Testis (tissue), 3 donors: ENCODE measurements around the gene SHROOM2. TPM values are rescaled to one million over a fixed set of nuclear protein-coding genes. Genes with fewer than 3 reads are reported as not detected.

Experiments used
- DNase-seq: peaks from one replicate; pipeline ENCODE4 v3.0.0-alpha.2; 2019
- H3K27ac ChIP-seq, 2 donors: fragments of 200-600 bp; sonication (generic); one replicate each; pipeline ENCODE4 v1.5.1; 2019
- H3K27me3 ChIP-seq: fragments of 200-600 bp; sonication (generic); one replicate; pipeline ENCODE4 v1.5.1; 2019
- H3K36me3 ChIP-seq: fragments of 200-600 bp; sonication (generic); one replicate; pipeline ENCODE4 v1.5.1; 2017; ENCODE audit warnings: low read depth; ENCODE audit errors: missing control alignments
- H3K4me1 ChIP-seq: fragments of 200-600 bp; sonication (generic); one replicate; pipeline ENCODE4 v1.5.1; 2019
- H3K4me3 ChIP-seq, 2 donors: fragments of 200-600 bp; sonication (generic); one replicate each; pipeline ENCODE4 v1.5.1; 2017 to 2019
- H3K9me3 ChIP-seq: fragments of 200-600 bp; sonication (generic); one replicate; pipeline ENCODE4 v1.5.1; 2017
- POLR2A ChIP-seq: fragments of 450-650 bp; IDR thresholded peaks from one replicate; pipeline ENCODE4 v1.6.1; 2017; ENCODE audit warnings: antibody characterized with exemption, mild to moderate bottlenecking, moderate library complexity
- WGBS, 2 donors: methylation state at CpG; one replicate each; pipeline ENCODE4 v1.1.5; 2018; 5-methylcytosine and 5-hydroxymethylcytosine counted together
- intact Hi-C: fragments of 100-400 bp; cut with DNase I; formaldehyde crosslinking; loops from one replicate; pipeline ENCODE4 v1.15.1; 2023; ENCODE audit warnings: low total_unique reads
- polyA plus RNA-seq: library from polyadenylated mRNA; stranded (reverse); fragments of 350-450 nt; fragmentation: Illumina TruSeq; extraction: RNeasy Lipid Tissue Mini Kit (QIAGEN cat#74804); gene quantifications from one replicate; pipeline ENCODE4 v1.2.3, GENCODE V29; 2014; ENCODE audit warnings: low read depth, low replicate concordance; ENCODE audit not compliant: insufficient read depth
- total RNA-seq, 2 donors: library from RNA; depleted of rRNA; stranded (reverse); fragments of >200 nt; gene quantifications; one replicate each; pipeline ENCODE4 v1.2.3, GENCODE V29; 2016
- TF ChIP-seq, protein P1 (sequence below), 3 experiments: fragments of 450-650 bp in 2 of 3; fragments of 200-600 bp in 1 of 3; sonication (generic) in 1 of 3; IDR thresholded peaks; one replicate each; pipeline ENCODE4 v1.5.1; 2016 to 2019; ENCODE audit warnings: antibody characterized with exemption in 3 of 3, mild to moderate bottlenecking in 2 of 3, moderate library complexity in 1 of 3

Gene SHROOM2
- total and polyA plus RNA-seq, 3 donors from 2014 or later = 8.2 to 46.0 (median 22.1) TPM

DNA sequence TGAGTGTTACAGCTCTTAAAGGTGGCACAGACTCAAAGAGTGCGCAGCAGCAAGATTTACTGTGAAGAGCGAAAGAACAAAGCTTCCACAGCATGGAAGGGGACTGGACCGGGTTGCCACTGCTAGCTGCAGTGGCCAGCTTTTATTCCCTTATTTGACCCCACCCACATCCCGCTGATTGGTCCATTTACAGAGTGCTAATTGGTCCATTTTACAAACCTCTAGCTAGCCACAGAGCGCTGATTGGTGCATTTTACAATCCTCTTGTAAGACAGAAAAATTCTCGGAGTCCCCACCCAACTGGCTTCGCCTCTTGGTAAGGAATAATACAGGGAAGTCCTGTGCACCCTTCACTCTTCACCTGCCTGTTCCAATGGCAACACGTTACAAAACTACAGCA, 1.9 kb upstream of the SHROOM2 start:
- WGBS, 2 donors = 66 to 73% methylated on average over 4 to 6 of the region's 8 CpGs
- no peaks in the 10 kb centered on the region for H3K27me3 ChIP-seq
- H3K4me1 ChIP-seq = no peaks in the 10 kb centered on the region
- no peaks in the 10 kb centered on the region for H3K9me3 ChIP-seq
- H3K4me3 ChIP-seq = no peak overlapping the region
- H3K27ac ChIP-seq = no peak overlapping the region
- H3K36me3 ChIP-seq = no peaks in the 10 kb centered on the region
- DNase-seq = peak; percentile 15
- intact Hi-C loops = no loop called here
- TF ChIP-seq POLR2A = no peak
- TF ChIP-seq, protein P1, sequence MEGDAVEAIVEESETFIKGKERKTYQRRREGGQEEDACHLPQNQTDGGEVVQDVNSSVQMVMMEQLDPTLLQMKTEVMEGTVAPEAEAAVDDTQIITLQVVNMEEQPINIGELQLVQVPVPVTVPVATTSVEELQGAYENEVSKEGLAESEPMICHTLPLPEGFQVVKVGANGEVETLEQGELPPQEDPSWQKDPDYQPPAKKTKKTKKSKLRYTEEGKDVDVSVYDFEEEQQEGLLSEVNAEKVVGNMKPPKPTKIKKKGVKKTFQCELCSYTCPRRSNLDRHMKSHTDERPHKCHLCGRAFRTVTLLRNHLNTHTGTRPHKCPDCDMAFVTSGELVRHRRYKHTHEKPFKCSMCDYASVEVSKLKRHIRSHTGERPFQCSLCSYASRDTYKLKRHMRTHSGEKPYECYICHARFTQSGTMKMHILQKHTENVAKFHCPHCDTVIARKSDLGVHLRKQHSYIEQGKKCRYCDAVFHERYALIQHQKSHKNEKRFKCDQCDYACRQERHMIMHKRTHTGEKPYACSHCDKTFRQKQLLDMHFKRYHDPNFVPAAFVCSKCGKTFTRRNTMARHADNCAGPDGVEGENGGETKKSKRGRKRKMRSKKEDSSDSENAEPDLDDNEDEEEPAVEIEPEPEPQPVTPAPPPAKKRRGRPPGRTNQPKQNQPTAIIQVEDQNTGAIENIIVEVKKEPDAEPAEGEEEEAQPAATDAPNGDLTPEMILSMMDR (IDR thresholded peaks at IDR 0.05) = no peak

DNA sequence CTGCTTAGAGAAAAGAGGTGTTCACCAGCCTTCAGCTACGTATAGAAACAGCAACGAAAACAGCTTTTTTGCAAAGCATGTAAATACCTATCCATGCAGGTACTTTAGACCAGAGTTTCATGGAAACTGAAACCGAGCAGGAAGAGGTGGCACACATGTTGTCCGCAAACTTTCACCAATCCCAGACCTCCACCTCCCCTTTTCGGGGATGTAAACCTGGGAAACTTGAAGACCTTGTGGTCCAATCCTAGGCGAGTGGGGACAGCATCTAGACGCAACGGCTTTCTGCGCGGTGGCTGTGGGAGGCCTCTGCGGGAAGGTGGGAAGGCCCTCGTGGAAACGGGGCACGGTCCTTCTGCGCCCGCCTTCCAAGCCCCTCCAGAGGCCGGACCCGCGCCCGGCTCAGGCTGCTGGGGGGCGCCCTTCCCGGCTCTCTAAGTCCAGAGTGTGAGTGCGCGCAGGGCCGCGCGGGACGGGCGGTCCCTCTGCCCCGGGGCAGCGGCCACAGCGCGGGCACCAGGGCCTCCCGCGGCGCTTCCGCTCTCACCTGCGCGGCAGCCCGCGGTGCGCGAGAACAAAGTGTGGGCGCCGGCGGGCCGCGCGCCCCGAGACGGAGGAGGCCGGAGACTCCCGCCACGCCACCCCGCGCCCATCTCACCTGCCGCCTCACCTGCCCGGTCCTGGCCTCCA, 830 bp upstream of the SHROOM2 start:
- intact Hi-C loops = no loop called here
- Histone ChIP-seq H3K9me3 (no peaks in the 10 kb centered on the region), H3K36me3 (no peaks in the 10 kb centered on the region), H3K4me3 (peak overlapping the region; percentile 5 to 46), H3K27ac (no peak overlapping the region), H3K27me3 (no peaks in the 10 kb centered on the region), H3K4me1 (no peaks in the 10 kb centered on the region)
- no peak for TF ChIP-seq POLR2A
- TF ChIP-seq, protein P1 (IDR thresholded peaks at IDR 0.05) = no peak
- 35% methylated on average over 12 of the region's 58 CpGs; no CpG with 5 or more reads in 1 of the 2 donors for WGBS, 2 donors
- no peak for DNase-seq

DNA sequence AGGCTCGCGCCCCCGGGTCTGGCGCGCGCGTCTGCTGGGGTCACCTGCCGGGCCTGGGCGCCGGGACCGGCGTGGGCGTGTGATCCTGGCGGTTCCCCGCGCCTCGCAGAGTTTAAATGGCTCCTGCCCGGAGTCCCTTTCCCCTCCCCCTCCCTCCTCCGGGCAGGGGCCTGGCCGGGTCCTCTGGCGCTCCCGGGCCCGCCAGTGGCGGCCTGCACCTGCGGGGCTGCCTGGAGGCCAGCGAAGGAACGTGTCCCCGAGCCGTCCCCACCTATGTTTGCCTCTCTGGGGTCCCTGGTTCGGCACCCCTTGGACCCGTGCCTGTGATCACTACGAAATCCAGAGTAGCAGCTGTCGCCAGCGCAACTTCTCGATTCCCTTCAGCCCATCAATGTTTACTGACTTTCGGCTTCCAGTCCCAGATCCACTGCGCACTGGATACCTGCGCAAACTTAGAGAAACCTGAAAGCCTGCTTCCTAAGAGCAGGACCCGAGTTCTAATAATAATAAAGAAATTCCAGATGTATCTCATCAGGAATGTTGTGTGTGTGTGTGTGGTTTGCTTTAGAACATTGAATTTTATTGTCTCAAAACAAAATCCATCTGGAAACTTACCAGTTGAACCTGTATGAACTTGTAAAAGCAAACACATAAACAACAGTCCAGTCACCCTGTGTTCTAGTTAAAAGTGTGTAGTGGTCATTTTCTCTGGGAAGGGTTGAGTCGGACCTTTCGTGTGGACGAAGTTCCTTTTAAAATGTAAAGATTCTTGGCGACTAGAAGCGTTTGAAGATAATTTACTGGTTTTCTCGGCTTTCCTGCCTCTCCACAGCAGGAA, 788 bp downstream of the SHROOM2 start:
- no peaks in the 10 kb centered on the region for H3K9me3 ChIP-seq
- intact Hi-C loops = no loop called here
- TF ChIP-seq, protein P1 (IDR thresholded peaks at IDR 0.05) = no peak
- no peak for TF ChIP-seq POLR2A
- WGBS, 2 donors = 2 to 16% methylated on average over 10 of the region's 45 CpGs
- peak; percentile 20 for DNase-seq
- no peaks in the 10 kb centered on the region for H3K27me3 ChIP-seq
- peak overlapping the region; percentile 46 to 59 for H3K4me3 ChIP-seq
- no peak overlapping the region for H3K27ac ChIP-seq
- H3K36me3 ChIP-seq = no peaks in the 10 kb centered on the region
- H3K4me1 ChIP-seq = no peaks in the 10 kb centered on the region

DNA sequence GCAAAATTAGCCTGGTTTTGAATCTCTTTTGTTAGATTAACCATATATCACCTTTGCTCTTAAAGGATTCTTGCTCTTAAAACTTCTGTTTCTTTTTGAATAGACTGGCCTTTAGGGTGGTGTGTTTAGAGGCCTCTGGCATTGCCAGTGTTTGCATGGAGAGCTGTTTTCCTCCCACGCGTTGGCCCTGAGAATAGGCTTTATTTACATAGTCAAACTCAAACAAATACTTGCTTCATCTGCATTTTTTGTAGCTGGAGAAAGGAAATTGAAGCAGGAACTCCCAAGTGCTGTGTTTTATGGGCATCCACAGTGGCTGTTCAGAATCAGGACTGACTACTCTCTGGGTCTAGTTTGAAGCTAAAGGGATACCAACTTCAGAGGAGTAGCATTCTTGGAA, 2.7 kb downstream of the SHROOM2 start:
- 23 to 38% methylated on average over 2 of the region's 2 CpGs for WGBS, 2 donors
- H3K4me1 ChIP-seq = no peaks in the 10 kb centered on the region
- intact Hi-C loops = no loop called here
- TF ChIP-seq POLR2A = no peak
- TF ChIP-seq, protein P1 (IDR thresholded peaks at IDR 0.05) = no peak
- DNase-seq = no peak
- no peaks in the 10 kb centered on the region for H3K9me3 ChIP-seq
- H3K27ac ChIP-seq = no peak overlapping the region
- H3K27me3 ChIP-seq = no peaks in the 10 kb centered on the region
- no peak overlapping the region for H3K4me3 ChIP-seq
- no peaks in the 10 kb centered on the region for H3K36me3 ChIP-seq
